Esophagus squamous epithelium (tissue), 4 donors: Measurements from ENCODE around the gene FBLIM1.

Experiments
- CTCF ChIP-seq, 6 experiments: fragments of 450-650 bp in 4 of 6; fragments of 200-600 bp in 2 of 6; sonication (generic) in 2 of 6; IDR thresholded peaks; one replicate each; pipeline ENCODE4 v1.5.1; 2016 to 2019; ENCODE audit warnings: antibody characterized with exemption in 6 of 6, mild to moderate bottlenecking in 4 of 6, moderate library complexity in 4 of 6
- POLR2A ChIP-seq, 4 donors: fragments of 450-650 bp; IDR thresholded peaks; one replicate each; pipeline ENCODE4 v1.6.1; 2017; ENCODE audit warnings: antibody characterized with exemption in 4 of 4, mild to moderate bottlenecking in 4 of 4, moderate library complexity in 3 of 4

DNA sequence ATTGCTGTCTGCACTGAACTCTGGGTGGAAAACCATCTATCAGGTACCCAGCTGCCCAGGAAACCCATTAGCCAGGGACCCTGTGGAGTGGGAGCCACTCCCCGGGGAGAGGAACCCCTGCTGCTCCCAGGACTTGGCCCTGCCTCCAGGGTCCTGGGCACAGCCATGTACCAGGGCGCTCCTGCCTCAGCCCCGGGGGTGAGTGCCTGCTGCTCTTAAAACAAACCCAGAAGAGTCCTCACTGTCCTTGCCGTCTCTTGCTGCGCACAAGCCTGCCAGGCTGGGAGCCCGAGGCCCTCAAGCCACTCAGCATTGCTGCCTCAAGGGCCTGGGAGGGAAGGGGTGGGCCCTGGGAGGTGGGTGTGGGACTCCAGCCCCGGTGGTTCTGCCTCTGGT is 25.9 kb upstream of the FBLIM1 start:
- no peak for TF ChIP-seq CTCF (IDR thresholded peaks at IDR 0.05)
- no peak for TF ChIP-seq POLR2A (IDR thresholded peaks at IDR 0.05)
